ENCODE measurements around the gene RGS14. TPM values are rescaled to one million over a fixed set of nuclear protein-coding genes. Genes with fewer than 3 reads are reported as not detected.
"Not testable (repeated sequence)": the region's sequence is repeated elsewhere in the genome, so short reads cannot be mapped to it uniquely, and the experiment has no call there.

RGS14 gene
- total RNA-seq, 2 donors from 2014 or later = 3.7 to 4.7 TPM

DNA sequence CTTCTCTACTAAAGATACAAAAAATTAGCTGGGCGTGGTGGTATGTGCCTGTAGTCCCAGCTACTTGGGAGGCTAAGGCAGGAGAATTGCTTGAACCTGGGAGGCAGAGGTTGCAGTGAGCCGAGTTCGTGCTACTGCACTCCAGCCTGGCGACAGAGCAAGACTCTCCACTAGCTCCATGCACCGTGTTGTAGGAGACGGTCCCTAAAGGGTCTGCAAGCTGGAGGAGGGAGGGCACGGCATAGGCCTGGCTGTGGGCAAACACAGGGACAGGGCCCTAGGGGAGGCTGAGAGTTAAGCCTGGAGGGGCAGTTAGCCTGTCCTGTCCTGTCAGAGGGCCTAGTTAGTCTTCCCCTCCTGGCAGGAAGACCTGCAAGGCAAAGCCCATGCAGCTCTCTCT, 3.0 kb downstream of the RGS14 start:
- intact Hi-C loops (cut with DNase I) = loop anchor here in 1 of 2 donors (10.0 kb wide), 1 partner anchor 46 kb away; the partner anchor contains the start of gene MXD3
- ATAC-seq, DNase-seq: not testable (repeated sequence)

- ATAC-seq (no peak), DNase-seq (no peak)
- intact Hi-C loops (cut with DNase I) = loop anchor here in 1 of 2 donors (10.0 kb wide), 1 partner anchor 47 kb away; the partner anchor contains the start of gene MXD3
Observed at GRCh38 chr5:177361418-177362291, 3.9 kb downstream of the RGS14 start.

GRCh38 chr5:177362292-177362609, 4.5 kb downstream of the RGS14 start:
- ATAC-seq (no peak), DNase-seq (no peak)
- intact Hi-C loops (cut with DNase I) = loop anchor here in 1 of 2 donors (10.0 kb wide), 1 partner anchor 47 kb away; the partner anchor contains the start of gene MXD3

GRCh38 chr5:177362610-177363507, 5.1 kb downstream of the RGS14 start:
- intact Hi-C loops (cut with DNase I) = loop anchor here in 1 of 2 donors (10.0 kb wide), 1 partner anchor 48 kb away; the partner anchor contains the start of gene MXD3
- DNase-seq (peak; percentile 65), ATAC-seq (peak; percentile 47 to 70)

GRCh38 chr5:177363565-177363964, 5.8 kb downstream of the RGS14 start:
- intact Hi-C loops (cut with DNase I) = loop anchor here in 1 of 2 donors (10.0 kb wide), 1 partner anchor 49 kb away; the partner anchor contains the start of gene MXD3
- ATAC-seq = no peak
- no peak for DNase-seq

DNA sequence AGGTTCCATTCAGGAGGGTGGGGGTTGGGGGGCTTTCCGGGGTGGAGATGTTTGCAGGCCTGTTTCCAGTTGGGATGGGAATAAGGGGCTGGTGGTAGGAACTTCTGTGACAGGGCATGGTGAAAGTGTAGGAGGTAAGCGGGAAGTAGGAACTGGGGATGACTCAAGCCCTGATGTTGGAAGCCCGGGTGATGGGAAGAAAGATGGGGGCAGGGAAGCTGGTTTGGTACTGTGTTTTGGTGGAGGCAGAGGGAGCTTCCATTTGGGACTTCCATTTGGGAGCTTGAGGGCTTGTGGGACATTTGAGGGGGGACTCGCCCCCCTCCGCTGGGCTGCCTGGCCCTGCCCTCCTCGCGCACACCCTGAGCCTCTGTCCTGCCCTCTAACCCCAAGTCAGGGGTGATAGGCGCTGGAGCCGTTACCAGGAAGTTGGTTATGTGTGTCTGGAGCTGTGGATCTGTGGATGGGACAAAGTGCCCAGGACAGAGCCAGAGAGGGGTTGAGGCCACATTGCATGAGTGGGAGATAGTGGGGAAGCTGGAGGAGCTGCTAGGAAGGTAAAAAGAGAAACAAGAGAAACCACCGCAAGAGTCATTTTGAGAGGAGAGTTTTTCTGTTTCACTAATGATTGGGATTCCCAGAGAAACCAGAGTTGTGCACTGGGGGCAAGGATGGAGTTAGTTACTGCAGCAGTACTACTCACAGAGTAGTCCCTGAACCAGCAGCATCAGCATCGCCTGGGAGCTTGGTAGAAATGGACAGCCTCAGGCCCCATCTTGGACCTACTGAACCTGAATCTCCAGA, 6.6 kb downstream of the RGS14 start:
- no peak for ATAC-seq
- intact Hi-C loops (cut with DNase I) = loop anchor here in 1 of 2 donors (10.0 kb wide), 1 partner anchor 50 kb away; the partner anchor contains the start of gene MXD3
- DNase-seq = no peak

GRCh38 chr5:177365845-177366527, 8.3 kb downstream of the RGS14 start:
- DNase-seq (no peak), ATAC-seq (no peak)
- intact Hi-C loops (cut with DNase I) = loop anchor here in 1 of 2 donors (10.0 kb wide), 1 partner anchor 51 kb away; the partner anchor contains the start of gene MXD3

DNA sequence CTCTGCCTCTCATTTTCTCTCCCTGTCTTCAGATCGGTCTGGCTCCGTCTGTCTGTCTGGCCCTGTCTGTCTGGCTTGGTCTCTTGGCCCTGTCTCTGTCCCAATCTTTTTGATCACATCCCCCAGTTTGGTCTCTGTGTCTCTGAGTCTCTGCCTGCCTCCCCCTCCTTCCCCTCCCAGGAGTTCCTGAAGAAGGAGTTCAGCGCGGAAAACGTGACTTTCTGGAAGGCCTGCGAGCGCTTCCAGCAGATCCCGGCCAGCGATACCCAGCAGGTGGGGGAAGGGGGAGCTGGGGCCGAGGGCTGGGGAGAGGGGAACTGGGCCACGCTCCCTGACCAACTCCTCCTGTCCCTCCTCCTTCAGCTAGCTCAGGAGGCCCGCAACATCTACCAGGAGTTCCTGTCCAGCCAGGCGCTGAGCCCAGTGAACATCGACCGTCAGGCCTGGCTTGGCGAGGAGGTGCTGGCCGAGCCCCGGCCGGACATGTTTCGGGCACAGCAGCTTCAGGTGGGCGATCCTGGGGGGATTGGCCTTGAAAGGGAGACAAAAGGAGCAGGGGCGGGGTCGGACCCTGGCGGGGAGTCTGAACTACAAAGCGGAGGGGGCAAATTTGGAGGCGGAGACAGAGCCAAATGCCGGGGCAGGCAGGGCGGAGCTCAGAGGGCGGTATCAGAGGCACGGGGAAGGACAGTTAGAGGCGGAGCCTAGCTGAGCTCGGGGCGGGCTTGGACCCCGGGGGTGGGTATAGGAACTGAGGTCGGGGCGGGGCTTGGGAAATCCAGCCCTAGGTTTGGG, 9.0 kb downstream of the RGS14 start:
- ATAC-seq = peak; percentile 90
- intact Hi-C loops (cut with DNase I) = loop anchor here in 1 of 2 donors (10.0 kb wide), 1 partner anchor 52 kb away; the partner anchor contains the start of gene MXD3
- peak; percentile 93 for DNase-seq

- no peak for DNase-seq
- peak in 1 of 2 donors; percentile 2 for ATAC-seq
- intact Hi-C loops (cut with DNase I) = loop anchor here in 1 of 2 donors (10.0 kb wide), 1 partner anchor 53 kb away; the partner anchor contains the start of gene MXD3
Observed at GRCh38 chr5:177367323-177367848, 9.7 kb downstream of the RGS14 start.

DNA sequence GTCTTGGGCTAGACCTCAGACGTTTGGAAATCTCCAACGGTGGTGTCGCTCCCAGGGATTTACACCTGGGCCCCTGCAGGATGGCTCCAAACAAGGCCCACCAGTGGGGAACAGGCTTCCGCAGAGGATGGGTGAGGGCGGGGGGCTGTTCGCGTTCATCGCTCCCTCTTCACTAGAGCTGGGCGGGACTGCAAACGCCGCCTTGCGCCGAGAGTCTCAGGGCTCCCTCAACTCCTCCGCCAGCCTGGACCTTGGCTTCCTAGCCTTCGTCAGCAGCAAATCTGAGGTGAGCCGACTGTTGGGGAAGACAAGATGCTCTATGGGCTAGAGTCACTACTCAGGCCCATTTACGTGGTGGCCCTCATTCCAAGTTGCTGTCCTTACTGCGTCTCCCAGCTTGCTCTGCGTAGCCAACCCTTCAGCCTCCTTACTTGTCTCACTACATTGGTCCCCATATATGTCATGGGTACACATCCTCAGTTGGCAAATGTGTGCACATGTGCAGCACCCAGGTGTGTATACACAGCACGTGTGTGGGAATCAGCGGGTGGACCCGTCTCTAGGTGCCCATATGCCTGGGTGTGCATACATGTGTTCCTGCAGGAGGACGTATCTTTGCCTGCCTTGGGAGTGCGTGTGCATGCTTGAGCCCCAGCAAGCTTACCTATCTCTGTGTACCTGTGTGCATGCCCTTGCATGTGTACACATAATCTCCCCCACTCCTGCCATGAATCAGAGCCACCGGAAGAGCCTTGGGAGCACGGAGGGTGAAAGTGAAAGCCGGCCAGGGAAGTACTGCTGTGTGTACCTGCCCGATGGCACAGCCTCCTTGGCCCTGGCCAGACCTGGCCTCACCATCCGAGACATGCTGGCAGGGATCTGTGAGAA, 10.5 kb downstream of the RGS14 start:
- intact Hi-C loops (cut with DNase I) = loop anchor here in 1 of 2 donors (10.0 kb wide), 1 partner anchor 53 kb away; the partner anchor contains the start of gene MXD3
- no peak for ATAC-seq
- no peak for DNase-seq

- intact Hi-C loops (cut with DNase I) = loop anchor here in 1 of 2 donors (10.0 kb wide), 1 partner anchor 54 kb away; the partner anchor contains the start of gene MXD3
- DNase-seq = no peak
- ATAC-seq = no peak
Observed at GRCh38 chr5:177368869-177369644, 11.3 kb downstream of the RGS14 start.

DNA sequence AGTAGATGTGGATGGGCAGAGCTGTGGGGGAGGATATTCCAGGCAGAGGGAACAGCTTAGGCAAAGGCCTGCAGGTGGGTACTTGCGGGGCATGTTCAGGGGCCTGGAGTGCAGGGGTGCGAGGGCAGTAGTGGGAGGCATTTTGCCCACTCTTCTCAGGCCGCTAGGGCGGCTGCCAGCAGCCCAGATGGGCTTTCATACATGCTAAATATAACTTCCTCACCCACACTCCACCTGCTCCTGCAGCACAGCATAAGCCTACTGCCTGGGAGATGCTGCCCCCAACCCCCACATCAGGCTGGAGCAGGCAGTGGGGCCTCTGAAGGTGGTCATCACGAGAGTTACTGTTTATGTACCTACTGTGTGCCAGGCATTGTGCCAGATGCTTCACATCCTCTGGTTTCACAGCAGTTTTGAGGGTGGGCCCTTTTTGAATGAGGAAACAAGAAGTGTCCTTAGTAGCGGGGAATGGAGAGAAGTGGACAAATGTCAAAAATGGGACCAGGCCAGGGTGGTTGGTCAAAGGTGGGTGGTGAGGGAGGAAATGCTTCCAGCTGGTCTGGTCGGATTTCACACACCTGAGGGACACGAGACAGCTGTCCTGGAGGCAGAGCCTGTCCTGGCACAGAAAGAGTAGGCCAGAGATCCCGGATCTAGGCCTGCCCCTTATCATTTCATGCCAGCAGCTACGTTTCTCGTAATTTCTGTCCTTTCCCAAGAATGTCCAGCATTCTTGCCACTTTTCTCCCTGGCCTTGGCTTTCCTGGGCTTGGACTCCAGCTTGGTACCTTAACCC, 12.1 kb downstream of the RGS14 start:
- no peak for DNase-seq
- no peak for ATAC-seq
- intact Hi-C loops (cut with DNase I) = loop anchor here in 1 of 2 donors (10.0 kb wide), 1 partner anchor 55 kb away; the partner anchor contains the start of gene MXD3

DNA sequence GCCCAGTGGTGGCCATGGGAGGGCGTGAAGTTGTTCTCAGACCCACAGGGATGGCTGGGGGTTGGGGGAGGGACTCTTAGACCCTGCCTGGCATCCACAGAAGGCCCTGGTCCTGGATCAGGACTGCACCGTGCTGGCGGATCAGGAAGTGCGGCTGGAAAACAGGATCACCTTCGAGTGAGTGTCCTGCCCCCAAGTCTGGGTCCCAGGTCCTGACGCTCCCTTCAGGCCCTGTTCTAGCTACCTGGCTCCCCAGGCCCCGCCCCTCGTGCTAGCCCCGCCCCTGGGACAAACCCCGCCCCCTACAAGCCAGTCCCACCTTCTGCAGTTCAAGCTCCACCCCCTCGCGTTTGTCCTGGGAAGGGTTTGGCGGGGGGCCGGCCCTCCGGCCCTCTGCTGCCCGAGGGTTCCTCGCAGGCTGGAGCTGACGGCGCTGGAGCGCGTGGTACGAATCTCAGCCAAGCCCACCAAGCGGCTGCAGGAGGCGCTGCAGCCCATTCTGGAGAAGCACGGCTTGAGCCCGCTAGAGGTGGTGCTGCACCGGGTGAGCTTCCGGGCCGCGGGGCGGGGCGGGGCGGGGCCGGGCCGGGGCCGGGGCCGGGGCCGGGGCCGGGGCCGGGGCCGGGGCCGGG, 12.9 kb downstream of the RGS14 start:
- intact Hi-C loops (cut with DNase I) = no loop called here
- ATAC-seq = peak; percentile 66 to 71
- DNase-seq = peak; percentile 87
